Fibroblast of mammary gland (primary cell): Measurements from ENCODE around the gene TXNL4B.
A peak's percentile ranks its signal among the peaks of the same experiment; 100 is the strongest.

Experiments used
- DNase-seq: peaks from one replicate; pipeline ENCODE4 v3.0.0-alpha.2; 2010; ENCODE audit warnings: low read depth
- H3K4me3 ChIP-seq: 2 replicates; pipeline ENCODE4 v1.5.1; 2011; ENCODE audit warnings: low read depth, mild to moderate bottlenecking, low read length, moderate library complexity; ENCODE audit not compliant: control insufficient read depth
- CTCF ChIP-seq: conservative IDR thresholded peaks from 2 replicates; pipeline ENCODE4 v1.5.1; 2011; ENCODE audit warnings: low read depth, low read length, inconsistent platforms; ENCODE audit not compliant: control insufficient read depth, insufficient read depth

The TXNL4B gene

DNA sequence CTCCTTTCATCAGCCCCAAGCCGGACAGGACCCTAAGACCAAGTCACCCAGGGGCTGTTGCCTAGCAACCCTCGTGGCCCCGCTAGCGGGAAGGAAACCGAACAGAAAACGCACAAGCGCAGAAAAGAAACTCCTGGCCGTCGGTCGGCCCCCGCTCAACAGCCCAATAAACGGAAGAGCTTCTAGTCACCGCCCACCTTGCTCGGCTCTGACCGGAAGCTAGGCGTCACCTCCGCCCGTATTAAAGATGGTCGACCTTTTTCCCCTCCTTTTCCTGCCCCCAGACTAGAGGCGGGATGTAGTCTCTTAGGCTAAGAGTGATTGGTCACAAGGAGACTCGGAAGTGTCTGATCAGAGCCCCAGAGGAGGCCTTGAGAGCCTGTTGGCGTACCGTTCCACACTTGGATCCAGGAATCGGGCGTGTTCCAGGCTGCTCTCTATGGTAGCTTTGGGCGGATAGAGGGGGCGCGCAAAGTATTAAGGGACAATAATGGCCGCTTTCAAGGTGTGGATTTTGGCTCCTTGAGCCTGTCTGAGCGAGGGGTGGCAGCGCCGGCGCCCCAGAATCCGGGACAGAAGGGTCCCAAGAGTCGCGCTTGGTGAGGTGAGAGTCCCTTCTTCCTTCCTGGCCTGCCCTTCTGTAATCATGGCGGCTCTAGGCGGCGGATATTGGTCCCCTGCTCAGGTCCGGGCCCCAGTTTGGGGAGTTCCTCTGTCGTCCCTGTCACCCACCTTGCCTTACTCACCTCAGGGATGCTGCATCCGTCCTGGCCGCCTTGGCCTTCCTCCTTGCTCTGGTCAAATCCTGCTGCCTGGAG lies at the start of gene TXNL4B, which contains the start of gene DHX38:
Gene TXNL4B, minus strand, starts transcription at position 173 of the 818 bp plus-strand sequence. CDS start 2,871 bp downstream, outside the sequence.
Gene DHX38, plus strand, starts transcription at position 400 of the 818 bp plus-strand sequence. CDS start 2,311 bp downstream, outside the sequence.
- DNase-seq: peak; percentile 99
- TF ChIP-seq CTCF: no peak
- peak within 1 kb of the TSS; percentile 98 for H3K4me3 ChIP-seq

DNA sequence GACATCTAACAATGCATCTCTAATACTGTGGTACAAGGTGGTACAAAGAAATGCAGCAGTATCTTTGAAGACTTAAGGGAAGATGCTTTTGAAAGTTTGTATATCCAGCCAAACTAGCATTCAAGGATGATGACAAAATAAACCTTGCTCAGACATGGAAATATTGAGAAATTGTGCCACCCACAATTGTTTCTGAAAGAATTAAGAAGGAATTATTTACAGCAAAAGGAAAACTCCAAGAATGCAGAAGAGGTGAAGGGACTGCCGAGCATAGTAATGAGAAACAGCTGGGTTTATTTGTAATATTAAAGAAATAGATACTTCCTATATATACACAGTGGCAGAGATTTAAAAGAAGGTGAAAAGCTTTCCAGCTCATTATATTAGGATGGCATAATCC lies 49.1 kb upstream of the TXNL4B start:
- DNase-seq: peak; percentile 12
- H3K4me3 ChIP-seq: no peak overlapping the region
- no peak for TF ChIP-seq CTCF

DNA sequence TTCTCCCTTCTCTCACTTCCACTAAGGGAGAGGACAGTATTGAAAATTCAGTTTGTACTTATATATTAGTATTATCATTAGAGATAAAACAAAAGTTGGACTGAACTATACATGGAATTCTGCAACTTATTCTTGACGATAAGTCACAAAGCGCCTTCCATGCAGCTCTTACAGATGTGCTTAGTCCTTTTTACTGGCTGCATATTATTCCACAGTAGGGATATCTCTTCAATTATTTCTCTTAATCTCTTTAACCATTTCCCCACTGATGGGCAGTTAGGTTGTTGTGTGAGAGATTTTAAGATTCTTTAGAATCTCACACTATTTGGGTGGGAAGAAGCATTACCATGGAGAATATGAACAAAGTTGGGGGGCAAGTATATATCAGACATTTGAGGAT lies 46.5 kb upstream of the TXNL4B start:
- H3K4me3 ChIP-seq: no peak overlapping the region
- TF ChIP-seq CTCF: no peak
- no peak for DNase-seq

GRCh38 chr16:72138064-72138572 lies 44.7 kb upstream of the TXNL4B start:
- TF ChIP-seq CTCF: no peak

DNA sequence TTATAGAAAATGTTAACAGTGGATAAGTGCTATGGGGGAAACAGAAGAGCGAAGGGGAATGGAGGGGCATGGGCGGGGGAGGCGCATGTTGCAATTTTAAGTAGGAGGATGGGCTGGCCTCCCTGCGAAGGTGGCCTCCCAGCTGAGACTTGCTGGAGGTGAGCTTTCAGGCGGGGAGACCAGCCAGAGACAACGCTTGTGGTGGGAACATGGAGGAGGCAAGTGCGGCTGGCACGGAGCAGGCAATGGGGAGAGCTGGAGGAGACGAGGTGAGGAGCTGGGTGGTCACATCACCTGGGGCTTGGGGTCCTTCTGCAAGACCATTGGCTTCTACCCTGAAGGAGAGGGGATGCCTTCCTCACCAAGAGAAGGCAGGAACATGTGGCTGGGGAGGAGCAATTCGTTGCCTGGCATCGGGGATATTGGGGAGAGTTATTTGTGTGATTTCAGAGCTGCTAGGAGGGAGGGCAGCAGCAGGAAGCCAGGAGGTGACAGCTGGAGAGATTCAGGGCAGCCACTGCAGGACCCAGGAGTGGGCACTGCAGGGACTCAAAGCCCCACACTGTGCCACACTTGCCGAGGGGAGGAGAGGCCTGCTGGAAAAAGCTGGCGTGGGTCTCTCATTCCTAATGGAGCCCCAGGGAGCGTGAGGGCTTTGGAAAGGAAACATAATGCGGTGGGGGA lies 44.1 kb upstream of the TXNL4B start:
- H3K4me3 ChIP-seq: no peak overlapping the region
- TF ChIP-seq CTCF: no peak
- DNase-seq: no peak

More at GRCh38 chr16:72138064-72138572, 44.7 kb upstream of the TXNL4B start:
- DNase-seq: no peak
- H3K4me3 ChIP-seq: no peak overlapping the region

DNA sequence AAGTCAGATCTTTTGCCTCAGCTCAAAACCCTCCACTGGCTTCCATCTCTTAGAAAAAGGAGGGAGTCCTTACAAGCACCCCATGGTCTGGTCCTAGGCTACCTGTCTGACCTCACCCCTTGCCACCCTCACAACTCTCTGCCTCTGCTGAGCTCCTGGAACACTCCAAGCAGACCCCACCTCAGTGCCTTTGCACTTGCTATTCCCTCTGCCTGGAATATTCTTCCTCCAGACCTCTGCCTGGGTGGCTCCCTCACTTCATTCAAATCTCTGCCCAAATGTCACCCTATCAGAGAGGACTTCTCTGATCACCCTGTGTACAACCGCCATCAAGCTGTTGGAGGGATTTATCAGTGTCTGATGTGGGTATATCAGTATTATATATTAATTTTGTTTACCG lies 41.1 kb upstream of the TXNL4B start:
- no peak overlapping the region for H3K4me3 ChIP-seq
- TF ChIP-seq CTCF: no peak
- no peak for DNase-seq
